ENCODE results near the gene PNPO.

Gene PNPO

GRCh38 chr17:47941246-47942095 lies at the start of gene PNPO:
Gene PNPO, plus strand, starts transcription at chr17:47941571. Its CDS starts 105 bp downstream, at chr17:47941676.
- in situ Hi-C loops (cut with MboI; ENCODE audit: low sequenced_read_pairs) = no loop called here

- in situ Hi-C loops (cut with MboI; ENCODE audit: low sequenced_read_pairs) = loop anchor here (5.0 kb wide), 1 partner anchor 52 kb away; the partner anchor contains the start of gene SCRN2
These were observed 46.6 kb upstream of the PNPO start for GRCh38 chr17:47894498-47895346.

DNA sequence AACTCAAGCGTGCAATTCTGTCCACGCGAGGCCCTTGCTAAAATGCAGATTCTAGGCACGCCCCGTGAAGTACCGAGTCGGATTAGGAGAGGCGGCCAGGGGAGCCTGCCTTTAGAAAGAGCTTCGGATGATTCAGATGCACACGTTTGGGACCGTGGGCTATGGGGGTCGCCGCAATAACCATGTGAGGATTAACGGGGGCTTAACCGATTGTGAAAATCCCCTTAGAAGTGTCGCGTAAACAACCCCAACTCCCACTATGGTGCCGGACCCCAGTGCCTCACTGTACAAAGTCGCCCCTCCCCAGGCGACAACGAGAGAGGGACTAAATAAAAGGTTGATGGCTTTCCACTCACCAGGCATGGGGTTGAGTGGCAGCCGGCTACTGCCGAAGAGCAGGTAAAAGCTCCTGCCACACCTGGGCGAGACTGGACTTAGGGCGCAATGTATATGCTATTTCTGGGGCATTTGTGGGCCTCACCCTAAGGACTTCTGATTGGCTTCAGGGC lies 46.0 kb upstream of the PNPO start:
- in situ Hi-C loops (cut with MboI; ENCODE audit: low sequenced_read_pairs) = no loop called here

GRCh38 chr17:47895856-47896671 lies 45.3 kb upstream of the PNPO start, which contains the start of gene SP2:
Gene SP2, plus strand, starts transcription at chr17:47896236. Its CDS starts 51 bp downstream, at chr17:47896287.
- in situ Hi-C loops (cut with MboI; ENCODE audit: low sequenced_read_pairs) = no loop called here

- in situ Hi-C loops (cut with MboI; ENCODE audit: low sequenced_read_pairs) = no loop called here
These were observed 44.5 kb upstream of the PNPO start for GRCh38 chr17:47896672-47897490.

GRCh38 chr17:47897561-47897960 lies 43.8 kb upstream of the PNPO start:
- in situ Hi-C loops (cut with MboI; ENCODE audit: low sequenced_read_pairs) = no loop called here

DNA sequence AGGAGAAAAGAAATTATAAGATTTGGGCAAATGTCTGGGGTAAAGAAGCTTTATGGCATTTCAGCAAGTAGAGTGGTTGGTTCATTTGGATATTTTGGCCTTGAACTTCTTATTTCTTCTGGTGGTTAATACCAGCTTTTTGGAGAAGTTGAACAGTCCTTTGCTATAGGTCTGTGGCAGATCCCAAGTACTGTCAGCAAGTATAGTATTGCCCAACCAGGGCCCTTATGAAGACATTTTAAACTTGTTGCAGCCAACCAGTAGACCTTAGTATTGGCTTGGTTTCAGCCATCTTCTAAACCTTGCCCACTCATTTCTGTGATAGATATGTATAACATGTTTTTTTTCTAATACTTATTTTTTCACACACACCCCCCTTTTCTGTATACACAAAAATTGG lies 43.1 kb upstream of the PNPO start:
- in situ Hi-C loops (cut with MboI; ENCODE audit: low sequenced_read_pairs) = no loop called here

DNA sequence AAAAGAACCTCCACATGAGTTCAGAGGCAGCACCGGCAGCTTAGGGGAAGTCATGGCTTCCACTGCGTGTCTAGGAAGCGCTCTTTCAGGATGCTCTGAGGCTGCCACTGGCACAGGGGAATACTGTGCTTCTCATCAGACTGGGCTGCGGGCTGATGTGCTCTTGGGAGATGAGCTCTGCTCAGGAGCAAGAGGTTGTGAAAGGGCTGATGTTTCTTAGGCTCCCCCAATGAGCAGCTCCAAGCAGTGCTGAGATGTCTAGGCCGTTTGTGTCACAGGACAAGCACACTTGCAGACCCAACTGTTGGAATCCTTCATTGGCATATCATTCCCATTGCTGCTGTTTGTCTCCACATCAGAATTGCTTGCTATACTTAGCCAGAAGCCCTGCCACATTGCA lies 41.7 kb upstream of the PNPO start:
- in situ Hi-C loops (cut with MboI; ENCODE audit: low sequenced_read_pairs) = no loop called here

GRCh38 chr17:47901423-47901822 lies 39.9 kb upstream of the PNPO start:
- in situ Hi-C loops (cut with MboI; ENCODE audit: low sequenced_read_pairs) = no loop called here

DNA sequence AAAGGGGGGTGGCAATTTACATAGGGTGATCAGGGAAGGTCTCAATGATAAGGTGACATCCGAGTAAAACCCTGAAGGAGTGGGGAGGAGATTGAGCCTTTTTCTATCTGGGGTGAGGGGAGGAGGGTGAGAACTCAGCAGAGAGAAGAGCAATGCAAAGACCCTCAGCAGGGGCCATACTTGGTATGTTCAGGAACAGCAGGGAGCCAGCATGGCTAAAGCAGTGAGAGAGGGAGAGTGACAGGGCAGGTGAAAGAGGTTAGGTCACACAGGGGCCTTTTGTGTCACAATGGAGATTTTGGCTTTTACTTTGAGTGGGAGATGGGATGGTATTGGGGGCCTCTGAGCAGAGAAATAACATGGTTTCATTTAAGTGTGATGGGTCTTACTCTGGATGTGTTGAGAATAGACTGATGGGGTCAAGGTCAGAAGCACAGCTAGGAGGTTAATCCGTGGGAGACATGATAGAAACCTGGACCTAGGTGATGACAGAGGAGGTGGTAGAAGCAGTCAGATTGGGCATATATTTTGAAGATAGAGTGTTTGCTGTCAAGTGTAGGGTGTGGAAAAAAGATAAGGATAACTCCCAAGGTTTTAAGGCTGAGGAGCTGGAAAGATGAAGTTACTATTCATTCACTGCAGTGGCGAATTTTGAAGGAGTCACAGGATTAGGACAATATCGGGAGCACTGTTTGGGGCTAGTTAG lies 39.2 kb upstream of the PNPO start:
- in situ Hi-C loops (cut with MboI; ENCODE audit: low sequenced_read_pairs) = no loop called here

DNA sequence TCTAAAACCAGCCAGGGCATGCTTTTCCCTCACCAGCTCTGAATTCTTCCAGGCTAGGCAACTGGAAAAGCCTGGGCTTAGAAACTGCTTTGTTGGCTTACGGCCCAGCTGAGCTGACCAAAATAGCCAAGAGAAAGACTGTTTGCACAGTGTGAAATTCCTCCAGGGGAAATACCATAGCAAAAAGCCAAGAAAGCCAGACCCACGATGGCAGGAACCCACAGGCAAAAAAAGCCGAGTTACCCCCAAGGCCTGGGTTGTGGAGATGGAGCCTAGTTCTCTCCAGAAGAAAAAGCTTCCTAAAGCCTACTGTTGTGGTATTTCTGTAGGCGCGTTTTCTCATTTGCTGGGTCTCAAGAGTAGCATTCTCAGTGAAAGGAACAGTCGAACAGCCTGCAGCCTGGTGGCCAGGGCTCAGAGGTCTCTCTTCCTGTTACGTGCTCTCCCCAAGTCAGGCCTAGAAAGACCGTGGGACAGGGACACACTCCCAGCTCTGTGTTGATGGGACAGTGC lies 36.1 kb upstream of the PNPO start:
- in situ Hi-C loops (cut with MboI; ENCODE audit: low sequenced_read_pairs) = no loop called here

GRCh38 chr17:47906443-47906842 lies 34.9 kb upstream of the PNPO start:
- in situ Hi-C loops (cut with MboI; ENCODE audit: low sequenced_read_pairs) = no loop called here

GRCh38 chr17:47907932-47908562 lies 33.3 kb upstream of the PNPO start:
- in situ Hi-C loops (cut with MboI; ENCODE audit: low sequenced_read_pairs) = no loop called here

- in situ Hi-C loops (cut with MboI; ENCODE audit: low sequenced_read_pairs) = no loop called here
These were observed 28.3 kb upstream of the PNPO start for GRCh38 chr17:47913050-47913449.

DNA sequence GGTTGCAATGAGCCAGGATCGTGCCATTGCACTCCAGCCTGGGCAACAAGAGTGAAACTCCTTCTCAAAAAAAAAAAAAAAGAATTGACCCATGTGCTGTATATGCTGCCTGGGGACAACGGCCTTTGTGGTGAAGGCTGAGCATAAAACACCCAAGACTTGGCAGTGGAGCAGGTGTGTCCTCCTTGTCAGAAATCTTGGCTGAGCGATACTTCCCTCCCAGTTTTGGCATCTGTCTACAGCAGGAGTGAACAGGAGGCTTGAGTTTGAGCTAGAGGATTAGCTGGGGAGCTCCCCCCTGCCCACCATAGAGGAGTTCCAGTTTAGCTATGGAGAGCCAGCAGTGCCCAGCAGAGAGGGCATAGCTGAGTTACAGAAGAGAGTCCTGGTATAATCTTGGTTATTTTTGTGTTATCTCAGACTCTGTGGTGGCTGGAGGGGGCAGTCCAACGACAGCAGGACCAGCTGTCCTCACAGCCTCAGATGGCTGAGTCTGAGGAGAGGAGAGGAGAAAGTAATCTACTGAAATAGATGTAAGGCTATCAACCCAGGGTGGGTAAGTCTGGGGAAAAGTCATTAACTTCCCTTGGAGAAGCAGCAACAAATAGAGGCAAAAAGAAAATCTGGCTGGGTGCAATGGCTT lies 26.9 kb upstream of the PNPO start:
- in situ Hi-C loops (cut with MboI; ENCODE audit: low sequenced_read_pairs) = no loop called here

GRCh38 chr17:47915776-47916398 lies 25.5 kb upstream of the PNPO start:
- in situ Hi-C loops (cut with MboI; ENCODE audit: low sequenced_read_pairs) = no loop called here

DNA sequence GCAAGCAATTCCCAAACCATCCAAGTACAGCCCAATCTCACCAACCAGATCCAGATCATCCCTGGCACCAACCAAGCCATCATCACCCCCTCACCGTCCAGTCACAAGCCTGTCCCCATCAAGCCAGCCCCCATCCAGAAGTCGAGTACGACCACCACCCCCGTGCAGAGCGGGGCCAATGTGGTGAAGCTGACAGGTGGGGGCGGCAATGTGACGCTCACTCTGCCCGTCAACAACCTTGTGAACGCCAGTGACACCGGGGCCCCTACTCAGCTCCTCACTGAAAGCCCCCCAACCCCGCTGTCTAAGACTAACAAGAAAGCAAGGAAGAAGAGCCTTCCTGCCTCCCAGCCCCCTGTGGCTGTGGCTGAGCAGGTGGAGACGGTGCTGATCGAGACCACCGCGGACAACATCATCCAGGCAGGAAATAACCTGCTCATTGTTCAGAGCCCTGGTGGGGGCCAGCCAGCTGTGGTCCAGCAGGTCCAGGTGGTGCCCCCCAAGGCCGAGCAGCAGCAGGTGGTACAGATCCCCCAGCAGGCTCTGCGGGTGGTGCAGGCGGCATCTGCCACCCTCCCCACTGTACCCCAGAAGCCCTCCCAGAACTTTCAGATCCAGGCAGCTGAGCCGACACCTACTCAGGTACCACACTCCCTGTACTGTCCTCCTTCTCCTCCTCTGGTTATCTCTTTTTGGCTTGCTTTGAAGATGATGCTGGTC lies 24.7 kb upstream of the PNPO start:
- in situ Hi-C loops (cut with MboI; ENCODE audit: low sequenced_read_pairs) = no loop called here
